Measurements from ENCODE around the gene RERE. TPM values are rescaled to one million over a fixed set of nuclear protein-coding genes. Genes with fewer than 3 reads are reported as not detected.

RERE gene
- total RNA-seq, 4 donors from 2014 or later = 51.2 to 1,226 (median 253) TPM

GRCh38 chr1:8328271-8328670 is 489.2 kb downstream of the RERE start:
- no peak for TF ChIP-seq CTCF (IDR thresholded peaks at IDR 0.05)
- TF ChIP-seq POLR2A (IDR thresholded peaks at IDR 0.05) = no peak
- no peaks in the 10 kb centered on the region for H3K36me3 ChIP-seq
- DNase-seq = no peak
- H3K4me3 ChIP-seq = no peak overlapping the region
- no peak overlapping the region for H3K27ac ChIP-seq
- intact Hi-C loops (cut with DNase I; ENCODE audit: low total_unique reads) = no loop called here
- H3K9me3 ChIP-seq = no peaks in the 10 kb centered on the region
- no peaks in the 10 kb centered on the region for H3K27me3 ChIP-seq
- no peaks in the 10 kb centered on the region for H3K4me1 ChIP-seq

GRCh38 chr1:8326265-8326664 is 491.2 kb downstream of the RERE start:
- Histone ChIP-seq H3K27me3 (no peaks in the 10 kb centered on the region), H3K36me3 (no peaks in the 10 kb centered on the region), H3K9me3 (no peaks in the 10 kb centered on the region), H3K4me1 (no peaks in the 10 kb centered on the region), H3K4me3 (no peak overlapping the region), H3K27ac (no peak overlapping the region)
- TF ChIP-seq CTCF (IDR thresholded peaks at IDR 0.05) = no peak
- no peak for TF ChIP-seq POLR2A (IDR thresholded peaks at IDR 0.05)
- DNase-seq = no peak
- intact Hi-C loops (cut with DNase I; ENCODE audit: low total_unique reads) = no loop called here

- intact Hi-C loops (cut with DNase I; ENCODE audit: low total_unique reads) = no loop called here
- TF ChIP-seq POLR2A (IDR thresholded peaks at IDR 0.05) (no peak), CTCF (IDR thresholded peaks at IDR 0.05) (no peak)
- Histone ChIP-seq H3K27me3 (no peaks in the 10 kb centered on the region), H3K4me1 (no peaks in the 10 kb centered on the region), H3K4me3 (no peak overlapping the region), H3K36me3 (no peaks in the 10 kb centered on the region), H3K9me3 (no peaks in the 10 kb centered on the region), H3K27ac (no peak overlapping the region)
- DNase-seq = no peak
Measured at GRCh38 chr1:8325771-8326170, 491.7 kb downstream of the RERE start.

DNA sequence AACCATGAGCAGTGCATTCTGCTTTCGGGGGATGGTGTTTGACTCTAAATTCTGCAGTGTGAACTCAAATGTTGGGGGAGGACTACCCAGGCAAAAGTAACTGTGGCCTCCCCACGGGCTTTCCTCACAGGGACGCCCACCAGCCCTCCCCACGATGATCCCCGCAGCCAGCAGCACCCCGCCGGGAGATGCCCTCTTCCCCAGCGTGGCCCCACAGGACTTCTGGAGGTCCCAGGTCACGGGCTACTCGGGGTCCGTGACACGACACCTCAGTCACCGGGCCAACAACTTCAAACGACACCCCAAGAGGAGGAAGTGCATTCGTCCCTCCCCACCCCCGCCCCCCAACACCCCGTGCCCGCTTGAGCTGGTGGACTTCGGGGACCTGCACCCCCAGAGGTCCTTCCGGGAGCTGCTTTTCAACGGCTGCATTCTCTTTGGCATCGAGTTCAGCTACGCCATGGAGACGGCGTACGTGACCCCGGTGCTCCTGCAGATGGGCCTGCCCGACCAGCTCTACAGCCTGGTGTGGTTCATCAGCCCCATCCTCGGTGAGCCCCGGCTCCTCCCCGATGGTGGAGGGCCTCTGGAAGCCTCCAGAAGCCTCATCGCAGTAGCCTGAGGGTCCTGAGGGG is 493.1 kb downstream of the RERE start:
- no peaks in the 10 kb centered on the region for H3K36me3 ChIP-seq
- TF ChIP-seq CTCF (IDR thresholded peaks at IDR 0.05) = no peak
- no peak for TF ChIP-seq POLR2A (IDR thresholded peaks at IDR 0.05)
- intact Hi-C loops (cut with DNase I; ENCODE audit: low total_unique reads) = no loop called here
- H3K4me1 ChIP-seq = no peaks in the 10 kb centered on the region
- H3K27me3 ChIP-seq = no peaks in the 10 kb centered on the region
- peak overlapping the region in 1 of 2 donors; percentile 17 for H3K27ac ChIP-seq
- H3K9me3 ChIP-seq = no peaks in the 10 kb centered on the region
- no peak for DNase-seq
- H3K4me3 ChIP-seq = no peak overlapping the region

- Histone ChIP-seq H3K27ac (peak overlapping the region in 1 of 2 donors; percentile 17), H3K36me3 (no peaks in the 10 kb centered on the region), H3K4me3 (no peak overlapping the region), H3K9me3 (no peaks in the 10 kb centered on the region), H3K4me1 (no peaks in the 10 kb centered on the region), H3K27me3 (no peaks in the 10 kb centered on the region)
- peak in 1 of 2 donors; percentile 52 for DNase-seq
- TF ChIP-seq CTCF (IDR thresholded peaks at IDR 0.05) (no peak), POLR2A (IDR thresholded peaks at IDR 0.05) (no peak)
- intact Hi-C loops (cut with DNase I; ENCODE audit: low total_unique reads) = no loop called here
Measured at GRCh38 chr1:8323706-8324105, 493.7 kb downstream of the RERE start.

Data from uterus (tissue), 4 donors.